Stimulated activated CD8-positive, alpha-beta memory T cell treated with anti-CD3 and anti-CD28 coated beads, Interleukin-7, amount 100 ng/mL, for 4 hours (primary cell): Measurements from ENCODE around the gene SMIM13.

Experiments
- DNase-seq, 2 donors: peaks; one replicate each; pipeline ENCODE4 v3.0.0-alpha.2; 2020; ENCODE audit warnings: low read depth in 2 of 2

SMIM13 gene

GRCh38 chr6:11093626-11094410 is at the start of gene SMIM13:
SMIM13 (plus strand) TSS chr6:11093834; CDS start chr6:11094314, 480 bp downstream.
- DNase-seq = peak; percentile 88 to 91

GRCh38 chr6:11043961-11044711 is 49.5 kb upstream of the SMIM13 start, which contains the start of gene ELOVL2:
ELOVL2 (minus strand) TSS chr6:11044305; CDS start chr6:11044230, 75 bp downstream.
- no peak for DNase-seq

GRCh38 chr6:11044712-11045167 is 48.9 kb upstream of the SMIM13 start:
- no peak for DNase-seq

GRCh38 chr6:11050731-11051130 is 42.9 kb upstream of the SMIM13 start:
- no peak for DNase-seq

- no peak for DNase-seq
Measured at GRCh38 chr6:11053307-11053706, 40.3 kb upstream of the SMIM13 start.

GRCh38 chr6:11054722-11055121 is 38.9 kb upstream of the SMIM13 start:
- DNase-seq = no peak

- DNase-seq = no peak
Measured at GRCh38 chr6:11055127-11055627, 38.5 kb upstream of the SMIM13 start.

GRCh38 chr6:11056871-11057270 is 36.8 kb upstream of the SMIM13 start:
- no peak for DNase-seq

GRCh38 chr6:11058406-11058805 is 35.2 kb upstream of the SMIM13 start:
- DNase-seq = no peak

- DNase-seq = no peak
Measured at GRCh38 chr6:11062083-11062482, 31.6 kb upstream of the SMIM13 start.

- DNase-seq = no peak
Measured at GRCh38 chr6:11062715-11063114, 30.9 kb upstream of the SMIM13 start.

- DNase-seq = no peak
Measured at GRCh38 chr6:11064836-11065235, 28.8 kb upstream of the SMIM13 start.

GRCh38 chr6:11065436-11066202 is 28.0 kb upstream of the SMIM13 start:
- DNase-seq = no peak

GRCh38 chr6:11066505-11067347 is 26.9 kb upstream of the SMIM13 start:
- no peak for DNase-seq

- no peak for DNase-seq
Measured at GRCh38 chr6:11067348-11067747, 26.3 kb upstream of the SMIM13 start.

GRCh38 chr6:11069760-11070159 is 23.9 kb upstream of the SMIM13 start:
- no peak for DNase-seq

GRCh38 chr6:11072101-11072500 is 21.5 kb upstream of the SMIM13 start:
- DNase-seq = no peak

- DNase-seq = no peak
Measured at GRCh38 chr6:11076540-11076939, 17.1 kb upstream of the SMIM13 start.

- no peak for DNase-seq
Measured at GRCh38 chr6:11078266-11078665, 15.4 kb upstream of the SMIM13 start.

- no peak for DNase-seq
Measured at GRCh38 chr6:11080296-11080695, 13.3 kb upstream of the SMIM13 start.

GRCh38 chr6:11083491-11083890 is 10.1 kb upstream of the SMIM13 start:
- no peak for DNase-seq
